A172 (cell line): ENCODE measurements around the gene DENND2D. TPM values are rescaled to one million over a fixed set of nuclear protein-coding genes. Genes with fewer than 3 reads are reported as not detected.
"Not testable (repeated sequence)": the region's sequence is repeated elsewhere in the genome, so short reads cannot be mapped to it uniquely, and the experiment has no call there.

Source experiments
- DNase-seq: peaks from one replicate; pipeline ENCODE4 v3.0.0-alpha.2; 2015; ENCODE audit warnings: low spot score
- total RNA-seq: library from RNA; depleted of rRNA; stranded (reverse); fragments of >200 nt; shearing (Covaris generic); gene quantifications from 2 replicates; pipeline ENCODE4 v1.2.3, GENCODE V29; 2014

Gene DENND2D
- total RNA-seq, 1 experiment from 2014 or later: 1.6 TPM

DNA sequence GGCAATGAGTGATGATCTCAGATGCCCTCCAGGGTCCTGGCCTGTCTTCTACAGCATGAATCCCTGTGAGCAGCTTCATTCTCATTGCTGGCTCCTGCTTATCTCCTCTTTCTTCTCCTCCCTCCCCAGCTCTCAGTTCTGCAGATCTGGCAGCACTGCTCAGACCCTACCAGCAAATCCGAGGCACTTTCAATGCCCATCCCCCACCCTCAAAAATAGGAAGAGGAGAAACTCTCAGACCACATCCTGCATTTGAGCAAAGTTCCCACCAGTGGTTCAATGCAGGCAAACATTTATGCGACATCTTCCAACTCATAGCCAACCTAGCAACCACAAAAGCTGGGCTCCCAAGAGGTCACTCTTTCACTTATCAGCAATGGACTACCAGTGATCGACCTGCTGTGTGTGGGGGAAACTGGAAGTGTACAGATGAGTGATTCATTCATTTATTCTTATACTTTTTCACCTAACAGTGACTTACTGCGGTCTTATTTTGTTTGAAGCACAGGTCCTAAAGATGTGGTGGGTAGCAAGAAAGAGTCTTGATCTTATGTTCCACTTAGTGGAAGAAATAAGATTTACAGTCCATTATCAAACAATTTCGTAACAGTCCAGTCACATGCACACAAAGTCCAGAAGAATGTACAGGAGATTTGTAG is 21.3 kb upstream of the DENND2D start:
- no peak for DNase-seq

- no peak for DNase-seq
These were observed 20.8 kb upstream of the DENND2D start for GRCh38 chr1:111221276-111221632.

DNA sequence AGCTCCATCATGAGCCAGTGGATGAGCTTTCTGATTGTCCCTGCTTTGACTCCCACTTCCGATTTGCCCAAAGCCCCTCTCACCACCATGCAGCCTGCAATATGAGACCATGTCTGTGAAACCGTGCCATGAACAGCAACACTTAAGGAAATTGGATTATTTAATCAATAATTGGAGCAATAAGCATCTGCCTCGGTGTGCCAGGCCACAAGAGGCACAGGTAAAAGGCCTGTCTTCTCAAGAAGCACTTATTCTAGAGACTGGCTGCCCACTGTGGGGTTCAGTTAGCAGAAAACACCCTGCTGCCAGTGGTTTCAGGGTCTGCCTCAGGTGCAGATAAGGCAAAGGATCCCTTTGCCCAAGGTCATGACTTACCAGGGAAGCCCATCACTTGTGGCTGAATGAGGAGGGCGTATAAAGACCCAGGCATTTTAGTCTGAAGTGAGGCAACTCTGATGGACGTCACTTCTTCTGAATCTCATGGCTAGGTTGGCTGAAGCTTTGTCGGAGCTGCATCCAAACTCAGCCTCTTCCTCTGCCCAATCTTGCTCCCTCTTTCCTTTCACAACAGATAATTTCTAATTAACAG is 19.9 kb upstream of the DENND2D start:
- DNase-seq: no peak

DNA sequence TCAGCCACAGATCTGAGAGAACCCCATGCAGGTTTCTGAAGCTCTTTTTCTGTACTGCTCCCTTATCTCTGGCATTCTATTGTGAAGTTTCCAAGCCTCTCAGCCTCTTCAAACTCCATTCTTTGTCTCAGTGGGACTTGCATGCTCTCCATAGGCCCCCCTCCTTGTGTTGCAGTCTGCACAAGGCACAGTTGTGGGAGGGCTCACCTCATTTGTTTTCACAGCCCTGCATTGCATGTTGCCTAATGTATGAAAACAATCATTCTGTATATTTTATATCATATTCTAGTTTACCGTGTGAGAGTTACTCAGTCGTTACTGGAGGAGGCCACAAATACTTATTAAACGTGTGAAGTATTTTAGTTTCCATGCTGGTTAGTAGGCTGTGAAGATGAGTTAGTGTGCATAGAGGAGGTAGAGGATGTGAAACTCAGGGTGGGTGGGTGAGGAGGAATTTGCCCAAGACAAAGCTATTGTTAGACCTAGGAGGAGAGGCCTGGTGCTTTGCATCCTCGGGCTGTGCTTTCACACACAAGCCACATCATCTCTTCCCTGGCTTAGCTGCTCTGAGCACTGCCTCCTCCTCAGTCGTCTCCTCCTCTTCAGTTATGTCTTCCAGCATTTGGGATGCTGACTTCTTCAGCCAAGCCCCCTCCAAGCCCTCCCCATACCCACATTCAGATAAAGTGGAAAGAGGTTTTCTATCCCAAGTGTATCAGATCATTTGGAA is 19.3 kb upstream of the DENND2D start:
- DNase-seq: no peak

DNA sequence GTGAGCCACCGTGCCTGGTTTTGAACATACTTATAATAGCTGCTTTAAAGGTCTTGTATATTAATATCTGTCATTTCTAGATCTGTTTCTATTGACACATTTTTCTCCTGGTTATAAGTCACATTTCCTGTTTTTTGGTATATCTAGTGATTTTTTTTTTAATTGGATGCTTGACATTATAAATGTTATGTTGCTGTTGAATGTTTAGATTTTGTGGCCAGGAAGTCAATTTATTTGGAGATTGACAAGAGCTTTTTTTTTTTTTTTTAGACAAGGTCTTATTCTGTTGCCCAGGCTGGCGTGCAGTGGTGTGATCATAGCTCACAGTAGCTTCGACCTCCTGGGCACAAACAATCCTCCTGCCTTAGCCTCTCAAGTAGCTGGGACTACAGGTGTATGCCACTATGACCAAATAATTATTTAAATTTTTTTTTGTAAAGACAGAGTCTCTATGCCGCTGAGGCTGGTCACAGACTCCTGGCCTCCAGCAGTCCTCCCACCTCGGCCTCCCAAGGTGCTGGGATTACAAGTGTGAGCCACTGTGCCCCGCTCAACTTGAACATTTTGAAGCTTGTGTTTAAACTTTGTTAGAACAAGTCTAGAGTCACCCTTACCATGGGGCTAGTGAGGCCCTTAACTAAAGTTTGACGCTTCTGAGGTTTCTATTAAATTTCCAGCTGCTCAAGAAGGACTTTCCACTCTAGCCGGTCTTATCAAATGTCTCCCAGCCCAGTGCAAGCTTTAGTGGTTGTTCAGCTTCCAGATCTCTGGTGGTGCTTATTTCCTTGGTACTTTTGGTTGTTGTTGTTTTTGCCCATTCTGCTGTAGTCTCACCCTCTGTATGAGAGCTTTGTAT is 18.5 kb upstream of the DENND2D start:
- no peak for DNase-seq

GRCh38 chr1:111217183-111217910 is 16.9 kb upstream of the DENND2D start:
- no peak for DNase-seq

- no peak for DNase-seq
These were observed 16.3 kb upstream of the DENND2D start for GRCh38 chr1:111216751-111217150.

GRCh38 chr1:111215285-111215684 is 14.8 kb upstream of the DENND2D start:
- not testable (repeated sequence) for DNase-seq

- DNase-seq: no peak
These were observed 14.4 kb upstream of the DENND2D start for GRCh38 chr1:111214884-111215283.

DNA sequence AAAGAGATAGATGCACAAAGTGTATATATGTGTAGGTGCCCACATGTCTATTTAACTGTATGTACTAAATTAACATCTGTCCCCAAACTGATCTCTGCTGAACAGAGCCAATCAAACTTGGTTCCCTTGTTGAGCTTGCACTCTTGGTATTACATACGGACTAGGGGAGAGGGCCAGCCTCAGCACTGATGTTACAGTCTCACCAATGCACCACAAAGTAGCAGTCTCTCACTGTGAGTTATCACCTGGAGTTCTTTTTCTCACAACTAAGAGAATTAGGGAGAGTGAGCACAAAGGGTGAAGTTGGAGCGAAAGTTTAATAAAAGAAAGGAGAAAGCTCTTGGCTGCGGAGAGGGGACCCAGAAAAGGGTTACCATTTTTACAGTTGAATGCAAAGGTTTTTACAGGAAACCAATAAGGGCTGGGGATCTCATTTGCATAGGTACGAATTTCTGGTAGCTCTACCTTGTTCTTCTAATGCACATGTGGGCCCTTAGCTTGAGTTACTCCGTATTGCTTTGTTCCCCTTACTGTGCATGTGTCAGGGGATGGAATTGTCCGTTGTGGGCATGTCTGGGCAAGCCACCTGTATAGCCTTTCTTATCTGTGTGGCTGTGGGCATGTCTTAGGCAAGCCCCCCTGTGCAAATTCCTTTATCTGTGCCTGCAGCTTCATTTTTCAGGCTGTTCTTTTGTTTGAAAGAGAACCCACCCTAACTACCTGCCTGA is 13.8 kb upstream of the DENND2D start:
- no peak for DNase-seq

DNA sequence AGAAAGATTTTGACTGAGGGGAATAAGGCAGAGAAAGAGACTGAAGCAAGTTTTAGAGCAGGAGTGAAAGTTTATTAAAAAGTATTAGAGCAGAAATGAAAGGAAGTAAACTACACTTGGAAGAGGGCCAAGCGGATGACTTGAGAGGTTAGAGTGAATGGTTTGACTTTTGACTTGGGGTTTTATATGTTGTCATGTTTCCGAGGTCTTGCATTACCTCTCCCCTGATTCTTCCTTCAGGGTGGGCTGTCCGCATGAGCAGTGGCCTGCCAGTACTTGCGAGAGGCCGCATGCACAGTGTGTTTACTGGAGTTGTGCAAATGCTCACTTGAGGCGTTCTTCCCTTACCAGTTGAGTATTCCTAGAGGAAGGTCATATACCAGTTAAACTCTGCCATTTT is 13.0 kb upstream of the DENND2D start:
- no peak for DNase-seq

DNA sequence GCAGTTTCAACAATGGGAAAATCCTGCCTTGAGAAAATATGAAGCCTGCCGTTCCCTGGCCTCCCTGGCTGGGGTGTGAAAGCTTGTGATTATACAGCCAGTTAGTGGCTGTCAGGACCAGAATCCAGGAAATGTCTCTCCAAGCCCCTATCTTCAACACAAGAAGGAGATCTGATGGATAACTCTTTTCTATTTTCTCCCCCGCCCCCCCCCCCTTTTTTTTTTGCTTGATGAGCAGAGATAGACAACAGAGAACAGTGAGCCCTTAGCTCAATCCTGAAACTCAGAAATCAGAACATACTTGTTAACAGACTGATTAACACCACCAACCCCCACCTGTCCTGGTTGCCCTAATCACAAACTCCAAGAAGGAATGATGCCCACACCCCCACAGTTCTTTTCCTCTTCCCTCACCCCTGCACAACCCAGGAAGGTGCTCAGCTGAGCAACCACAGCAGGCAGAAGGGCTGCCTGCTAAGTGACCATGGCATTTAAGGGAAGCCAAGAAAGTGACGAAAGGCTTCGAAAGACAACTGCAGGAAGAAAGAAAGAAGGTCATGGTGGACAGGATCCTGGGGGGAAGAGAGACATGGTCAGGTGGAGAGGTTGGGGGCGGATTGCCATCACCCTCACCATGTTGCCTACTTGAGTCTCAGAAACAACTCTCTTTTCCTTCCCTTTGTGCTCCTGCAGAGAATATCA is 12.3 kb upstream of the DENND2D start:
- DNase-seq: no peak

DNA sequence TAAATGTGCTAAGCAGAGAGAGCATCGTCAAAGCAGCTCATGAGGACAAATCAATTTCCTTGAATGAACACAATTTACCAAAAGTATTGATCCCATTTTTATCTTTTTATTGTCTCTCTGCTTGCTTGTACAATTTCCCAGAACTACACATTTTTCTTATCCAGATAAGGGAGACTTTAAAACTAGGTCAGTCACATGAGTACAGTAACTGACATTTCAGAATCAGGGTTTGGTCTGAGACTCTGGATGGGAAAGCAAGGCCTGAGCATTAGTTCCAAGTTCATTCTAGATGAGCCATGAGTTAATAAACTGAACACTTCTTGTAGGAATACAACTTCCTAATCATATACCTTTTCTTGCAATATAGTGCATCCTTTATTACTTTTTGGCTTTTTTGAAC is 11.5 kb upstream of the DENND2D start:
- no peak for DNase-seq

DNA sequence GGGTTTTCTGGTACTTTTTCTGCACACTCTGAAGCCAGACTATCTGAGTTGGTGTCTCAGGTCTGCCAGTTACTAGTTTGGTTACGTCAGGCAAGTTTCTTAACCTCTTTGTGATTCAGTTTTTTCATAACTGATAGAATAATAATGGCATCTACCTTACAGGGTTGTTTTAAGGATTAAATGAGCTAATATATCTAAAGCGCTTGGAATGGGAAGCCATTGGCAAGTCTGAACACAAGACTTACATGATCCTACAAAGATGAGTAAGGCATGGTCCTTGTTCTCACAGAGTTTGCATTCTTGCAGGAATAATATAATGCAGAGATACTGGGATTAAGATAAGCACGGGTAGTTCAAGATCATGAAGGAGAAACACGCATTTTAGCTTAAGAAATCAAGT is 9.2 kb upstream of the DENND2D start:
- no peak for DNase-seq

- no peak for DNase-seq
These were observed 8.5 kb upstream of the DENND2D start for GRCh38 chr1:111208921-111209320.

DNA sequence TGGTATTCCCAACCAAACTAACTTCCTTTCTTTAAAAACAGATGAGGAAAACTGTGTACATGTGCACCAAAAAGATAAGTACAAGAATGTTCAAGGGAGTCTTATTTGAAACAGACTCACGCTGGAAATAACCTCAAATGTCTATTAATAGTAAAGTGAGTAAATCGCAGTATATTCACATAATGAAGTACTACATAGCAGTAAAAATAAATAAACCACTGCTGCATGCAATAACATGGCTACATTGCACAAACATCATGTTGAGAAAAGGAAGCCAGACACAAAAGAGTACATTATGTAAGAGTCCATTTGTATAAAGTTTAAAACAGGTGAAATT is 5.2 kb upstream of the DENND2D start:
- DNase-seq: no peak

DNA sequence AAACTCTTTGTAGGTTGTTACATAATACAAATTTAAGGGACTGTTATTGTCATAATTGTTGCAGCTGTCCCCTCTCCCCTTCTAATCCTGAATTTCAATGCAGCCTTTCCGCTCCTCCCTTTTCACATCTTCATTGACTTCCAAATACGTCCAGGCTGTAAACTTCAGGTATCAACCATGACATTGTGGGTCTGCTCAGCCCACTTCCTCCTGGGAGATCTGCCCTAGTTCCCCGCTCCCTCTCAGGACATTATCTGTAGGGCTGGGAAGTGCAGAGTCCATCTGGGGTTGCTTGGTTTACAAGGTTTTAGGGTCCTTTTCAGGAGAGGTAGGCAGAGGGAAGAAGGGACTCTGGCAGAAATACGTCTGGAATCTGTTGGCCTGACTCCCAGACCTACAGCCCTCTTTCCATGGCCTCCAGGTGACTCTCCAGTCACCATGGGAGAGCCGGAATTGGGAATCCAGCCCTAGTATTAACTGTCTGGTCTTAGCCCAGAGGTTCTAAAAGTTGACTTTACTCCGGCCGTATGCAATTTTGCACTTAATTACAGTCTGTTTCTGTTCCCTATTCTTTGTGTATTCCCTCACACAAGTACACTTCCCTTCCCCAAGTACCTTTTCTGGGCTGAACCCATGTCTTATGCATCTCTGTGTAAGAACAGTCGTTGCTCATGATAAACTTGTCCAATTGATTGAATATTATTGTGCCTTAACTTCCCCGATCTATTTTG is 4.7 kb upstream of the DENND2D start:
- no peak for DNase-seq

DNA sequence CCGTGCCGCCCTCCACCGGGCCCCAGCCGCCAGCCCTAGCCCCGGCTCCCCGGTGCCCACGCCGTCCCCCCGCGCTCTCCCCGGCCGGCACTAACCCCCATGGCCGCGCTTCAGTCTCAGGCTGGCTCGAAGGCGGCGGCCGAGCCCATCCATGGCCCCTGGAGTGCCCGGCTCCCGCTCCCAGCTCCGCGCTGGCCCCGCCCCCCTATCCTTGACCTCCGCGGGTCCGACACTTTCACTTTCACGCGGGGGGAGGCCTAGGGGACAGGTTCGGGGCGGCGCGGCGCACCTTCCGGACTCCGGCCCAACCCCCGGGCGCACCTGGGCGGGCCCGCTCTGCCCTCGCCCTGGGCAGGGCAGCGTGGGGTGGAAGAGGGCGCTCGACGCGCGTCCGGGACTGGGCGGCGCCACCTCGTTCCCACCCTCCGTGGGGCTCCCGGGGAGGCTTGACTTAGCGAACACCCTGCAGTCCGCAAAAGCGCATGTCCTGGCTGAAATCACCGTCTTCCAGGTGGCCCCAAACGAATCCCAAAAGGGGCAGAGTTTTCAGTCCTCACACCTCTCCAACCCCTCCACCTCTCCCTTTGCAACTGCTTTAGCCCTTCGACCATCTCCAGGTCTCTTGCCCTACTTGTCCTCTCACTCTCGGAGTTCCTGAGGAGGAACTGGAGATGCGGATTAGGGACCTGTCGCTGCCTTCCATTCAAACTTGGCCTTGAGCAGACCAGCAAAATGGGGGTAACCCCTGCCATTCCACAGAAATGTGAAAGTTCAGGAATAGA is 3.9 kb upstream of the DENND2D start:
- DNase-seq: no peak

DNA sequence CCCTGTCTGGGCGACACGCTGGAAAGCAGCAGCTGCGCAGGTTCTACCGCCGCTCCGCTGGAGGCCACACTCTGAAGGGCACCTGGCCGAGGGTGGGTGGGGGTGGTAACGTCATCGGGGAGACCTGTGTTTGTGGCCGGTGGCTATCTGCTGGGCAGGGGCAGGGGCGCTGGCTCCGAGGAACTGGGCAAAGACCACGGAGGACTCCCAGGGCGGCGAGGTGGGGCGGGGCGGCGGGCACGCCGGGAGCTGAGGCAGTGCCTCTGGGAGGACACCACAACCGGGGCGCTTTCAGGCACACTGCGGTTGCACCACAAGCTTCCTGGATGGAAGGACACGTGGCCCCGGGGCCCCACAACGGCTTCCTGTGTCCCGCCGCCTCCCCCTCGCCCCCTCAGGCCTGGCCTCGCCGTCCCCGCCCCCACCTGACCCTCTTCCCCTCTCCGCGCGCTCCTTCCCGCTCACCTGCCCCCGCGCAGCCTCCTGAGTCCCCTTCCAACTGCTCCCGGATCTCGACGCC is 3.3 kb upstream of the DENND2D start:
- DNase-seq: no peak
